Measurements from ENCODE around the gene RFX2.

- TF ChIP-seq CBFB (IDR thresholded peaks at IDR 0.05; ENCODE audit: low read depth) (no peak), RFX5 (IDR thresholded peaks at IDR 0.05; ENCODE audit: low read depth, low read length) (no peak), MYC (IDR thresholded peaks at IDR 0.05; ENCODE audit: insufficient read depth, insufficient read length, insufficient replicate concordance, low read length, severe bottlenecking) (no peak)
These were observed 353 bp downstream of the RFX2 start for GRCh38 chr19:6109947-6110346.
